ENCODE measurements around the gene TASL. TPM values are rescaled to one million over a fixed set of nuclear protein-coding genes. Genes with fewer than 3 reads are reported as not detected.
A peak's percentile ranks its signal among the peaks of the same experiment; 100 is the strongest.
"Not testable (repeated sequence)": the region's sequence is repeated elsewhere in the genome, so short reads cannot be mapped to it uniquely, and the experiment has no call there.

Gene TASL
- total RNA-seq, 5 donors from 2014 or later (not counting 1 experiment from before 2014, with no cell fraction given) = 0.44 to 2.5 (median 1.8) TPM

DNA sequence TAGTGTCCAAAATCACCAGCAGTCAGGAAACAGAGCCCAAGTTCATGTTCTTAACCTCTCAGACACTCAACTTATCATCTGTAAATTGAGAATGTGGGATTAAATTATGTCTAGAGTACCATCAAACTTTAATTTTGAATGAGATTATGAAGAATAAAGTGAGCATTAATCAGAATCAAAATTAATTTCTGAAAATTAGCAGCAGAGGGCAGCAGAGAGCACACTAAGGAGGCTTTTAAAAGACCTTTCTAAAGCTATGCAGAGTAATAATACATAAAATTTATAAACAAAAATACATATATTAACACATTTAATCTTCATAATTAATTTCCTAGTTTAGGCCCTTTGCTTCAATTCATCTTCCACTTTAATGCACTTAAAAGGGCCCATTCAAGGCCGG is 7.1 kb downstream of the TASL start:
- Mint-ChIP-seq H3K36me3 (peaks cover 5% of the 10 kb centered on the region), H3K4me1 (peaks cover 5 to 27% (median 6%) of the 10 kb centered on the region in 3 donors), H3K9me3 (no peaks in the 10 kb centered on the region), H3K4me3 (no peak overlapping the region), H3K27ac (no peak overlapping the region), H3K27me3 (no peaks in the 10 kb centered on the region)
- ATAC-seq (replicated peaks in 1 of 4) (no peak), DNase-seq (peak in 2 of 35 experiments; percentile 2 to 64)
- H3K27me3 ChIP-seq (replicated peaks in 1 of 2; ENCODE audit: control insufficient read depth in 2 of 2, extremely low read depth in 1 of 2, insufficient read depth in 2 of 2, low read length in 1 of 2) = no peaks in the 10 kb centered on the region
- no peaks in the 10 kb centered on the region for H3K36me3 ChIP-seq (ENCODE audit: control insufficient read depth in 2 of 2, extremely low read depth in 1 of 2, insufficient read depth in 1 of 2, low read length in 1 of 2)
- no CpG with 5 or more reads among the region's 1 CpG for WGBS (ENCODE audit: insufficient coverage)
- no peaks in the 10 kb centered on the region for H3K4me1 ChIP-seq (ENCODE audit: control insufficient read depth in 1 of 2, extremely low read depth in 1 of 2, insufficient read depth in 2 of 2, low read length in 2 of 2)
- H3K27ac ChIP-seq (ENCODE audit: low read length) = no peak overlapping the region
- H3K4me3 ChIP-seq (ENCODE audit: control insufficient read depth in 1 of 2, extremely low read depth in 1 of 2, low read length in 1 of 2) = no peak overlapping the region
- no peaks in the 10 kb centered on the region for H3K9me3 ChIP-seq
- POLR2A ChIA-PET = no interaction called here
- CTCF ChIA-PET = interaction anchor here (0.6 to 3.6 kb wide), 10 partner anchors 9 to 188 kb away, joined by 3 to 11 read pairs (median 4); no protein-coding TSS in a partner anchor

- Histone ChIP-seq H3K27me3 (replicated peaks in 1 of 2; ENCODE audit: control insufficient read depth in 2 of 2, extremely low read depth in 1 of 2, insufficient read depth in 2 of 2, low read length in 1 of 2) (no peaks in the 10 kb centered on the region), H3K36me3 (ENCODE audit: control insufficient read depth in 2 of 2, extremely low read depth in 1 of 2, insufficient read depth in 1 of 2, low read length in 1 of 2) (no peaks in the 10 kb centered on the region), H3K4me3 (ENCODE audit: control insufficient read depth in 1 of 2, extremely low read depth in 1 of 2, low read length in 1 of 2) (no peak overlapping the region), H3K4me1 (ENCODE audit: control insufficient read depth in 1 of 2, extremely low read depth in 1 of 2, insufficient read depth in 2 of 2, low read length in 2 of 2) (no peaks in the 10 kb centered on the region), H3K27ac (ENCODE audit: low read length) (no peak overlapping the region), H3K9me3 (no peaks in the 10 kb centered on the region)
- POLR2A ChIA-PET = no interaction called here
- no CpG with 5 or more reads among the region's 4 CpGs for WGBS (ENCODE audit: insufficient coverage)
- CTCF ChIA-PET = no interaction called here
- no peaks in the 10 kb centered on the region for H3K27me3 Mint-ChIP-seq
- H3K4me3 Mint-ChIP-seq = no peak overlapping the region
- no peaks in the 10 kb centered on the region for H3K9me3 Mint-ChIP-seq
- DNase-seq = no peak
- peaks cover 4 to 22% (median 4%) of the 10 kb centered on the region in 3 donors for H3K4me1 Mint-ChIP-seq
- H3K36me3 Mint-ChIP-seq = peaks cover 11% of the 10 kb centered on the region
- H3K27ac Mint-ChIP-seq = no peak overlapping the region
- ATAC-seq (replicated peaks in 1 of 4) = no peak
These were observed 9.4 kb downstream of the TASL start for GRCh38 chrX:30568136-30568535.

DNA sequence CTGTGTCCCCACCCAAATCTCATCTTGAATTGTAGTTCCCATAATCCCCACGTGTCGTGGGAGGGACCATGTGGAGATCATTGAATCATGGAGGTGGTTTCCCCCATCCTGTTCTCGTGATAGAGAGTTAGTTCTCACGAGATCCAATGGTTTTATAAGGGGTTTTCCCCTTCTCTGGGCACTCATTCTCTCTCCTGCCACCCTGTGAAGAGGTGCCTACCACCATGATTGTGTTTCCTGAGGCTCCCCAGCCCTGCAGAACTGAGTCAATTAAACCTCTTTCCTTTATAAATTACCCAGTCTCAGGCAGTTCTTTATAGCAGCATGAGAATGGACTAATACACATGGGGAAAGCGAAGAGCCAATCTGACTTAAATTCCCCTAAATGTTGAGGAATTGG is 14.5 kb downstream of the TASL start:
- H3K4me1 ChIP-seq (ENCODE audit: control insufficient read depth in 1 of 2, extremely low read depth in 1 of 2, insufficient read depth in 2 of 2, low read length in 2 of 2); H3K36me3 ChIP-seq (ENCODE audit: control insufficient read depth in 2 of 2, extremely low read depth in 1 of 2, insufficient read depth in 1 of 2, low read length in 1 of 2); H3K9me3 ChIP-seq; H3K9me3 Mint-ChIP-seq; H3K27ac ChIP-seq (ENCODE audit: low read length); H3K4me1 Mint-ChIP-seq; H3K27me3 ChIP-seq (replicated peaks in 1 of 2; ENCODE audit: control insufficient read depth in 2 of 2, extremely low read depth in 1 of 2, insufficient read depth in 2 of 2, low read length in 1 of 2); ATAC-seq (replicated peaks in 1 of 4); H3K4me3 ChIP-seq (ENCODE audit: control insufficient read depth in 1 of 2, extremely low read depth in 1 of 2, low read length in 1 of 2); H3K27ac Mint-ChIP-seq; H3K4me3 Mint-ChIP-seq; H3K27me3 Mint-ChIP-seq; DNase-seq; POLR2A ChIA-PET; CTCF ChIA-PET: not testable (repeated sequence)
- peaks cover 29% of the 10 kb centered on the region for H3K36me3 Mint-ChIP-seq
- no CpG with 5 or more reads among the region's 5 CpGs for WGBS (ENCODE audit: insufficient coverage)

GRCh38 chrX:30561191-30561590 is 16.4 kb downstream of the TASL start:
- Histone ChIP-seq H3K27me3 (replicated peaks in 1 of 2; ENCODE audit: control insufficient read depth in 2 of 2, extremely low read depth in 1 of 2, insufficient read depth in 2 of 2, low read length in 1 of 2) (no peaks in the 10 kb centered on the region), H3K9me3 (no peaks in the 10 kb centered on the region), H3K4me1 (ENCODE audit: control insufficient read depth in 1 of 2, extremely low read depth in 1 of 2, insufficient read depth in 2 of 2, low read length in 2 of 2) (no peaks in the 10 kb centered on the region), H3K27ac (ENCODE audit: low read length) (no peak overlapping the region), H3K36me3 (ENCODE audit: control insufficient read depth in 2 of 2, extremely low read depth in 1 of 2, insufficient read depth in 1 of 2, low read length in 1 of 2) (no peaks in the 10 kb centered on the region), H3K4me3 (ENCODE audit: control insufficient read depth in 1 of 2, extremely low read depth in 1 of 2, low read length in 1 of 2) (no peak overlapping the region)
- POLR2A ChIA-PET = no interaction called here
- H3K9me3 Mint-ChIP-seq = no peaks in the 10 kb centered on the region
- H3K27me3 Mint-ChIP-seq = peaks cover 0 to 6% of the 10 kb centered on the region in 2 donors
- H3K27ac Mint-ChIP-seq = no peak overlapping the region
- no peak for ATAC-seq (replicated peaks in 1 of 4)
- CTCF ChIA-PET = interaction anchor here (0.7 to 1.3 kb wide), 4 partner anchors 9 to 224 kb away, joined by 3 to 6 read pairs (median 4); no protein-coding TSS in a partner anchor
- WGBS (ENCODE audit: insufficient coverage) = no CpG with 5 or more reads among the region's 2 CpGs
- peaks cover 29% of the 10 kb centered on the region for H3K36me3 Mint-ChIP-seq
- peaks cover 0 to 5% (median 4%) of the 10 kb centered on the region in 3 donors for H3K4me1 Mint-ChIP-seq
- no peak for DNase-seq
- H3K4me3 Mint-ChIP-seq = no peak overlapping the region

DNA sequence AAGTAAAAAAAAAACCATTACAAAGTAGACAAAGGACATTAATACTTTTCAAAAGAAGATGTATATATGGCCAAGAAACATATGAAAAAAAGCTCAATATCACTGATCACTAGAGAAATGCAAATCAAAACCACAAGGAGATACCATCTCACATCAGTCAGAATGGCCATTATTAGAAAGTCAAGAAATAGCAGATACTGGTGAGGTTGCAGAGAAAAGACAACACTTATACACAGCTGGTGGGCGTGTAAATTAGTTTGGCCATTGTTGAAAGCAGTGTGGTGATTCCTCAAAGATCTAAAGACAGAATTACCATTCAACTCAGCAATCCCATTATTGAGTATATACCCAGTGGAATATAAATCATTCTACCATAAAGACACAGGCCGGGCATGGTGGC is 39.3 kb downstream of the TASL start:
- no peak for ATAC-seq (replicated peaks in 1 of 4)
- Histone ChIP-seq H3K4me3 (ENCODE audit: control insufficient read depth in 1 of 2, extremely low read depth in 1 of 2, low read length in 1 of 2) (no peak overlapping the region), H3K4me1 (ENCODE audit: control insufficient read depth in 1 of 2, extremely low read depth in 1 of 2, insufficient read depth in 2 of 2, low read length in 2 of 2) (no peaks in the 10 kb centered on the region), H3K27ac (ENCODE audit: low read length) (no peak overlapping the region), H3K36me3 (ENCODE audit: control insufficient read depth in 2 of 2, extremely low read depth in 1 of 2, insufficient read depth in 1 of 2, low read length in 1 of 2) (no peaks in the 10 kb centered on the region), H3K27me3 (replicated peaks in 1 of 2; ENCODE audit: control insufficient read depth in 2 of 2, extremely low read depth in 1 of 2, insufficient read depth in 2 of 2, low read length in 1 of 2) (no peaks in the 10 kb centered on the region), H3K9me3 (no peaks in the 10 kb centered on the region)
- DNase-seq = no peak
- ChIA-PET CTCF (no interaction called here), POLR2A (no interaction called here)
- Mint-ChIP-seq H3K36me3 (no peaks in the 10 kb centered on the region), H3K4me3 (no peak overlapping the region), H3K27ac (no peak overlapping the region), H3K27me3 (peaks cover 2 to 16% of the 10 kb centered on the region in 2 donors), H3K9me3 (no peaks in the 10 kb centered on the region), H3K4me1 (no peaks in the 10 kb centered on the region)
- no CpG with 5 or more reads among the region's 2 CpGs for WGBS (ENCODE audit: insufficient coverage)

DNA sequence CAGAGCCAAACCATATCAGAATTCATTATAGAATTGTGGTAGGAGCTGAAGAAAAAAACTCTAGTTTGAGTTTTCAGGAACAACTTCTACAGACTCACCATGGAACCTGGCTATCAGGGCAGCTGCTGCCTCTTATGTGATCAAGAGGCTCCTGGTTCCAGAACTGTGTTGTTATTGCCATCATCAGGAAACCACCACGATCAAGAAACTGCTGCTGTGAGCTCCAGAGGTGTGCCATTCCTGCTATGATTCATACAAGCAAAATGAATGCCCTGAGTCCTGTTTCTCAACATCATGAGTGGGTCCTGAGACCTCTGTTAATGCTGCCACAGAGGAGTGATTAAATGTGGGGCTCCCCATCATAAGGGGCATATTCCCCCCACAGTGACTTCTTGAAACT is 43.7 kb downstream of the TASL start:
- no peaks in the 10 kb centered on the region for H3K9me3 Mint-ChIP-seq

DNA sequence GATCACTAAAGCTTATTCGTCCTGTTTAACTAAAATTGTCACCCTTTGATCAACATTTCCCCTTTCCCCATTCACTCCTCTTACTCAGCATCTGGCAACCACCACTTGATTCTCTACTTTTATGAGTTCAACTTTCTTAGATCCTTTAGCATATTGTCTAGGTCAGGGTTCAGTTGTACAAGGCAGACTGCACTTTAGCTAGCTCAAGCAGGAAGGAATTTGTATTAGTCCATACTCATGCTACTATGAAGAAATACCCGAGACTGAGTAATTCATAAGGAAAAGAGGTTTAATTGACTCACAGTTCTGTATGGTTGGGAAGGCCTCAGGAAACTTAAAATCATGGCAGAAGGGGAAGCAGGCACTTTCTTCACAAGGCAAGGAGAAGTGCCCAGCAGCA is 44.3 kb downstream of the TASL start:
- no peak overlapping the region for H3K27ac ChIP-seq (ENCODE audit: low read length)
- no peaks in the 10 kb centered on the region for H3K4me1 Mint-ChIP-seq
- H3K27me3 ChIP-seq (replicated peaks in 1 of 2; ENCODE audit: control insufficient read depth in 2 of 2, extremely low read depth in 1 of 2, insufficient read depth in 2 of 2, low read length in 1 of 2) = no peaks in the 10 kb centered on the region
- peaks cover 2 to 11% of the 10 kb centered on the region in 2 donors for H3K27me3 Mint-ChIP-seq
- no peaks in the 10 kb centered on the region for H3K9me3 ChIP-seq
- H3K36me3 ChIP-seq (ENCODE audit: control insufficient read depth in 2 of 2, extremely low read depth in 1 of 2, insufficient read depth in 1 of 2, low read length in 1 of 2) = no peaks in the 10 kb centered on the region
- no CpG with 5 or more reads among the region's 2 CpGs for WGBS (ENCODE audit: insufficient coverage)
- CTCF ChIA-PET = no interaction called here
- no peak overlapping the region for H3K4me3 ChIP-seq (ENCODE audit: control insufficient read depth in 1 of 2, extremely low read depth in 1 of 2, low read length in 1 of 2)
- POLR2A ChIA-PET = no interaction called here
- H3K27ac Mint-ChIP-seq = no peak overlapping the region
- H3K9me3 Mint-ChIP-seq = no peaks in the 10 kb centered on the region
- no peaks in the 10 kb centered on the region for H3K4me1 ChIP-seq (ENCODE audit: control insufficient read depth in 1 of 2, extremely low read depth in 1 of 2, insufficient read depth in 2 of 2, low read length in 2 of 2)
- DNase-seq (no peak), ATAC-seq (replicated peaks in 1 of 4) (no peak)
- H3K36me3 Mint-ChIP-seq = no peaks in the 10 kb centered on the region
- no peak overlapping the region for H3K4me3 Mint-ChIP-seq

More for the DNA sequence above, 43.7 kb downstream of the TASL start:
- ATAC-seq (replicated peaks in 1 of 4) (no peak), DNase-seq (no peak)
- no CpG with 5 or more reads among the region's 1 CpG for WGBS (ENCODE audit: insufficient coverage)
- CTCF ChIA-PET = no interaction called here
- H3K27ac Mint-ChIP-seq = no peak overlapping the region
- H3K27ac ChIP-seq (ENCODE audit: low read length) = no peak overlapping the region
- H3K27me3 Mint-ChIP-seq = peaks cover 2 to 12% of the 10 kb centered on the region in 2 donors
- H3K4me1 Mint-ChIP-seq = no peaks in the 10 kb centered on the region
- no peaks in the 10 kb centered on the region for H3K4me1 ChIP-seq (ENCODE audit: control insufficient read depth in 1 of 2, extremely low read depth in 1 of 2, insufficient read depth in 2 of 2, low read length in 2 of 2)
- POLR2A ChIA-PET = no interaction called here
- H3K4me3 ChIP-seq (ENCODE audit: control insufficient read depth in 1 of 2, extremely low read depth in 1 of 2, low read length in 1 of 2) = no peak overlapping the region
- H3K36me3 Mint-ChIP-seq = no peaks in the 10 kb centered on the region
- H3K36me3 ChIP-seq (ENCODE audit: control insufficient read depth in 2 of 2, extremely low read depth in 1 of 2, insufficient read depth in 1 of 2, low read length in 1 of 2) = no peaks in the 10 kb centered on the region
- no peak overlapping the region for H3K4me3 Mint-ChIP-seq
- no peaks in the 10 kb centered on the region for H3K9me3 ChIP-seq
- H3K27me3 ChIP-seq (replicated peaks in 1 of 2; ENCODE audit: control insufficient read depth in 2 of 2, extremely low read depth in 1 of 2, insufficient read depth in 2 of 2, low read length in 1 of 2) = no peaks in the 10 kb centered on the region

Measured in T-cell (primary cell).